GM18873 (cell line): Measurements from ENCODE around the gene AMDHD1.
"Not testable (repeated sequence)": the region's sequence is repeated elsewhere in the genome, so short reads cannot be mapped to it uniquely, and the experiment has no call there.

ENCODE experiments used
- ATAC-seq: cut with Tn5 transposase; IDR thresholded peaks from one replicate; pipeline ENCODE4 v1.9.1; 2021; ENCODE audit warnings: mild to moderate bottlenecking, moderate library complexity, moderate number of reproducible peaks; ENCODE audit not compliant: unreplicated experiment, low FRiP score

The AMDHD1 gene

DNA sequence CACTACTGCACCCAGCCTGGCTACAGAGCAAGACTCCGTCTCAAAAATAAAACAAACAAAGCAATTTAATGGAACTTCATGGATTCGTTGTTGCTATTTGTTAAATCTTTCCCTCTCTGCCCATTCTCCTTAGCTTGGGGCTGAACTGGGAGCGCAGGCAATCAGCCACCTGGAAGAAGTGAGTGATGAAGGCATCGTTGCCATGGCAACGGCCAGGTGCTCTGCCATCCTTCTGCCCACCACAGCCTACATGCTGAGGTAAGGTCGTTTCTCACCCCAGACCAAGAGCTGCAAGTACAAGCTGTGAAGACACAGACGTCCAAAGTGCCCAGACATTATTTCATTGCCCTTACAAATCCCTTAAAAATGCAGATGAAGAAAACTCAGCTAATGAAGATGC is 19.1 kb downstream of the AMDHD1 start:
- no peak for ATAC-seq

DNA sequence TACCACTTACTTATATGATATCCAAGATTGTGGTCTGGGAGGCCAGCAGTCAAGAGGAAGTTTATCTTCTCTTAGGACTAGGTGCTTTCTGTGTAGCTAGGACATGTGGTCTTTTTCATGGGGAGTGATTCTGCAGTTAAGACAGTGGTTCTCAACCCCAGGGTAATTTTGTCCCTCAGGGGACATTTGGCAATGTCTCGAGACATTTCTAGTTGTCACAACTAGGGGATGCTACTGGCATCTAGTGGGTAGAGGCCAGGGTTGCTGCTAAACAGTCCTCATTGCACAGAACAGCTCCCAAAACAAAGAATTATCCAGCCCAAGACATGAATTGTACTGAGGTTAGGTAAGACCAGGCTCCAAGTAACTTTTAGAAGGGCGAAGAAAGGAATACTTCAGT is 20.0 kb downstream of the AMDHD1 start:
- ATAC-seq = no peak

DNA sequence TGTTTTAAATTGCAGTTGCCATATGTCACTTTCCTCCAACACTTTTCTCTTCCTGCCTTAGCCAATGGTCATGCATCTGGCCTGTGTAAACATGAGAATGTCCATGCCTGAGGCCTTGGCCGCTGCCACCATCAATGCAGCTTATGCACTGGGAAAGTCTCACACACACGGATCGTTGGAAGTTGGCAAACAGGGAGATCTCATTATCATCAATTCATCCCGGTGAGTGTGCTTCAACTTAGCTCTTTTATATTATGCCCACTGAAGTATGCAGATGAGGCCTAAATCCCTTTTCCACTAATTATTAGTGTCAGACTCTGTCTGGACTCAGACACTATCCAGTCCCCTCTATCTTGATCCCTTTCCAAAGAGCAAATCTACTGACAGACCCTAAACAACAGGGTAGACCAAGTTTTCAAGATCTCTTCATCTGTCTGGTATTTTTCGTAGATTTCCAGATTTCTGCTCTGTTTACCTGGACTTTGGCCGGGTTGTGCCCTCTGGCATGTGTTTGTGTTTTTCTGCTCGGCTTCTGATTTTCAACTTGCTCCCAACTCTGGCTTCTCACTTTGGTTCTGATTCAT is 23.2 kb downstream of the AMDHD1 start:
- no peak for ATAC-seq

DNA sequence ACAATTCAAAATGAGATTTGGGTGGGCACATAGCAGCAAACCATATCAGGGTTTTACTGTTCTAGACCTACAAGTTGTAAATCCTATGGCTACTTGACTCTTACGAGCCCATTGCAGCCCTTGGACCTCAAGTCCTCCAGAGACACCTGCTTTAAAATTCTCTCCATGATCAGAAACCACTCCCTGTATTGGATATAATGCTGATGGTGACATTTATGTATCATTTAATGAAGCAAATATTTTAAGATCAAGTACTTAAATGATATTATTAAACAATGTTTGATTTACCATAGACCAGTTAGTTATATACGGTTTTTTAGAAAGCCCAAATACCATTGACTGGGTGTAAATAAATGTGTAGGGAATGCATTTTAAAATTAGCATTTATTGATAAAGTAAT is 24.2 kb downstream of the AMDHD1 start:
- ATAC-seq = no peak

- not testable (repeated sequence) for ATAC-seq
Measured at GRCh38 chr12:95969116-95969515, 26.0 kb downstream of the AMDHD1 start.

- ATAC-seq = no peak
Measured at GRCh38 chr12:95970905-95971304, 27.8 kb downstream of the AMDHD1 start.

- no peak for ATAC-seq
Measured at GRCh38 chr12:95972832-95973456, 29.8 kb downstream of the AMDHD1 start.

- no peak for ATAC-seq
Measured at GRCh38 chr12:95974358-95974757, 31.2 kb downstream of the AMDHD1 start.

DNA sequence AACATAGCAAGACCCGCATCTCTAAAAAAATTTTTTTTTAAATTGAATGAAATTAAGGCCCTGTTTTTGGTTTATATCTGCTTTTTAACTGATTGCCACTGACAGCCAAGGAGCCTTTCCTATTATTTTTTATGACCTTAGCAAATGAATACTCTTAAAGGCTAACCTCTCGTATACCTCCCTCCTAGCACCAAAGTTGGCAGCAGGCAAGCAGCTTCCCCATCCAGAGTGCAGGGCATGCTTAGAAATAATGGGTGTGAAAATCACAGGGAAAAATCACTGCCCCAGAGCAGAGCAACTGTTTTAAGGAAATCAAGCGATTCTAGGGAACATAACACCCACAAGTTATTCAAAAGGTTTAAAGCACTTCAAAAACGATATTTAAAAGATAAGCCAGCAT is 32.4 kb downstream of the AMDHD1 start:
- no peak for ATAC-seq

DNA sequence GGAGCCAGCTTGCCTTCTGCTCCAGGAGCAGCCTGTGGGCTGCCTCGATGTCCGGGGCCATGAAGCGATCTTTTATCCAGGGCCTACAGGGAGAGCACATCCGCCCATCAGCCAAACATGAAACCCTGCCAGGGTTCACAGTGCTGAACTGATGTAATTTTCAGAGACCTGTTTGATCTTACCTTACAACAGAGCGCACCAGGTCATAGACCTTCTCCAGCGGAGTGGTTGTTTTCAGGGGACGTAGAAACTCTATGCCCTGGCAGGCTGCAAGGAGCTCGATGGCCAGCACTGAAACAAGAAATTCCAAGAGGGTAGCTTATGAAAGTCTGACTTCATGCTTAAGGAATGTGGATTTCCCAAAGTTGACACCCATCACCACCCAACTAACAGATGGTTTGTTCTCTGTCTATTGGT is 33.3 kb downstream of the AMDHD1 start:
- no peak for ATAC-seq

DNA sequence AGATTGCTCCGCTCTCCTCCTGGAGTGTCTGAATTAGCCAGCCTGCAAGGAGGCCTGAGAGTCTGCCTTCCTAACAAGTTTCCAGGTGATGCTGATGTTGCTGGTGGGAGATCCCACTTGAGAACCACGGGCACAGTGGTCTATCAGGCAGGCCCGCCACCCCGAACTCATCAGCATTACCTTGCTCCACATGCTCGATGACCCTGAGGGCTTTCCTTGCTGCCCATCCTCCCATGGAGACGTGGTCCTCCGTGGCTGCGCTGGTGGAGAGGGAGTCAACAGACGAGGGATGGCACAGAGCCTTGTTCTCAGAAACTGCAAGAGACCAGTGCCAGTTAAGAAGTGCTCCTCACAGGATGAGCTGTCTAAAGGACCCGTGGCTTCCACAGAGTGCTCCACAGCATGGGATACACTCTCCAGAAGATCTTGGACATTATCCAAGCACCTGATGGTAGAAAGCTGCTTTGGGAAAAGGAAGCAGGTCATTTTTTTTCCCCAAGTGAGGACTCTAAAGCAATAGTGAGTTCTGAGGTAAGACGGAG is 34.7 kb downstream of the AMDHD1 start:
- ATAC-seq = no peak

GRCh38 chr12:95978351-95978750 is 35.2 kb downstream of the AMDHD1 start:
- ATAC-seq = no peak

- ATAC-seq = no peak
Measured at GRCh38 chr12:95978774-95979173, 35.6 kb downstream of the AMDHD1 start.

GRCh38 chr12:95980437-95980836 is 37.3 kb downstream of the AMDHD1 start:
- no peak for ATAC-seq

DNA sequence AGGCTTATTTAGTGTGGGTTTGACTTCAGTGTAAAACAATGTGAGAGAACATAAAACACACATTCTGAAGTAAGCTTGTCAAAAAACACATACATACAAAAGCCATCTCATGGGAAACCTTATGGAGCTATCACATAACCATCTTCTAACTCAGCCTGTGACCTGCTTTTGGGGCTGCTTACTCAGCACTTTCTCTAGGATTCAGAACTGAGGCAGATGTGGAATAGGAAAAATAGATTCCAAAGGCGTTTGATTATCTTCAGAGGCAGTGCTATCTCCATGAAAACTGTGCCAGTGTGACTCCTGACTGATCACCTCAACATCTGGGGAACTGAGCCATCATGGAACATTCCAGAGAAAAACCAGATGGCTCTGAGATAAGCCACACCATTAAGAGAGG is 39.5 kb downstream of the AMDHD1 start:
- ATAC-seq = no peak

DNA sequence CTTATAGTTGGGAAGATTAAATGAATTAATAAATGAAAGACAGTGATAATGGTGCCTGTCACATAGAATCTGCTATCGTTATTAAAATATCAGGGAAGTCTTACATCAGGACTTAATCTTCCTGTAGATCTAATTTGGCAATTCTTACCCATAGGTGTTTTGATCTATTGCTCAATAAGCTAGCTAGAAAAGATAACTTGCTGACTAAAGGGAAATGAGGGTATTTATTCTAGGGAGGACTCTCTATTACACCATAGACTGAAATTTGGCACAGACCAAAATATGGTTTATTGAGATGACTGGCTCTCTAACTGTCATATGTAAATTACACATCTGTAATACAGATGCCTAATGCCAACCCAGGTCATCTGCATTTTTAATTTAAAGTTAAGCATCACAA is 41.6 kb downstream of the AMDHD1 start:
- ATAC-seq = no peak

GRCh38 chr12:95986635-95987570 is 43.8 kb downstream of the AMDHD1 start:
- ATAC-seq = no peak

DNA sequence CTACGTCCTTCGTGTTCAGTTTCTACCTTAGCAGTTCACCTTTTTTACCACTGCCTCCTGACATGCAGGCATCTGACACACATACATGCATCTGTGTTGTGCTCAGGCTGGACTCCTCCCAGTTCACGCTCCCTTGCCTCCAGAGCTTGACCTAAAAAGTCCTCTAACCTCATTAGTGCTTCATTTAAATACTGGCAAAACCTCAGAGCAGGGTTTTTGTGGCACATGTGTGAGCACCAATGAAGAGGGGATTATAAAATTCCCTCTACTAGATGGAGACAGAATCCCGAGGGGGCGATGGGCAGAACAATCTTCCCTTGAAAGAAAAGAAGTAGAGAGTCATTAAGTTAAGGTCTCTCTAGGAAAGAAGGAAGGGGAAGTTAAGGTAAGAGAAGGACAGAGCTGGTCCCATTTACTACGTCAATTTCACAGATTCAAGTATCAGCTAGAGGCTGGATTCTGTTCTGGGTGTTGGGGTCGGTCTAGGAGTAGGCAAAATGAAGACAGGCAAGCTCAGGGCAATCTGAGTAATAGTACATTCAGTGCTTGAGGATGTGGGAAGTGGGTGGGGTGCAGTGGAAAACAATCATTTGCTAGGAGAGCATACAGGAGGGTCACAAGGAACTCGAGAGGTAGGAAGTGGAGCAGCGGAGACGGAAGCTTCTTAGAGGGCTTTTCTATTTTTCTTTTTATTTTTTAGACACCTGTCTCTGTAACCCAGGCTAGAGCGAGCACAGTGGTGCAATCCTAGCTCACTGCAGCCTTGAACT is 45.6 kb downstream of the AMDHD1 start:
- ATAC-seq = no peak

- ATAC-seq = no peak
Measured at GRCh38 chr12:95989504-95990123, 46.5 kb downstream of the AMDHD1 start.

DNA sequence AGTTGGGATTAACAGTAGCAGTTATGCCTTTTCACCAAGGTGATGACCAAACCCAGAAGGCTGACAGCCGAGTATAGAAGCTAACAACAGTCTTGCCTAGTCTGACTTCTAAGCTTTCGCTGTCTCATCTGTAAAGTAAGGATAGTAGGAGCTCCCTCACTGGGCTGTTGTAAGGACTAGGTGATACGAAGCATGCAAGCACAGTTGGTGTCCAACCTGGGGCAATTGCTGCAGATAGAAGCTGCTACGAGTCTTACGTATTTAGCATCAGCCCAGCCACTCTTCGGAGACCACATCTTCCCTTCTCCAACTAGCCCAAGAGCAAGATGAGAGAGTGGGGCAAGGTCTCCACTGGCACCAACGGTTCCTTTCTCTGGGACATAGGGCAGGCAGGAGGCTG is 47.0 kb downstream of the AMDHD1 start:
- ATAC-seq = no peak
